ENCODE results near the gene ASTN1. TPM values are rescaled to one million over a fixed set of nuclear protein-coding genes. Genes with fewer than 3 reads are reported as not detected.

The ASTN1 gene
- total RNA-seq, 1 experiment from 2014 or later = 0.05 TPM

DNA sequence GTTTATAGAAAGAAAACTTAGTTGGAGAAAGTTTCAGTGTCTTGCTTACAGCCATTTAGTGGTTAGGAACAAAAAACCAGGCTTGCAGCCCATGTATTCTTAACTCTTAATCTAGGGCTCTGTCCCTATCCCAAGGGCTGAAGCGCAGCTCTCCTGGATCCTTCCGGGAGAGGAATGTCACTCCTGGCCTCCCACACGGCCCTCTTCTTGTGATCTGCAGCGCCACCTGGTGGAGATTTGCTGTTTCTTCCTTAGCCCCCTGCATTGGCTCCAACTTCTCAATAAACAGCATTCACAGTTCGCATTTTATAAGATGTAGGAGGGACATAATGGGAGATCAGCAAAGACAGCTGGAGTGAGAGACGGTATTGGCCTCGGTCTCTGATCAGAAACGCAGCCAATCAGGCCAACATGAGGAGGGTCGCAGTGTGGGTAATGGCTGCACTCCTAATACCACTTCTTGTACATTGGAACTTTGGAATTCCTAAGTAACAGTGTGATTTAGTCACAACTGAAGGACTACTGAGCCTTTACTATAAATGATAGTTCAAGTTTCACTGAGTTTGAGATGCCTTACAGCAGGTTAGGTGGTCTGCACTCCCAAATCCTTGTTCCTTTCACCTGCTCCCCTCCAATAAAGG is 283.4 kb downstream of the ASTN1 start:
- in situ Hi-C loops (cut with HindIII; ENCODE audit: low pct_unique_long_range_greater_than_20kb, low sequenced_read_pairs) = no loop called here
- H3K4me3 ChIP-seq (ENCODE audit: low read depth in 2 of 2, low read length in 2 of 2) = no peak overlapping the region

DNA sequence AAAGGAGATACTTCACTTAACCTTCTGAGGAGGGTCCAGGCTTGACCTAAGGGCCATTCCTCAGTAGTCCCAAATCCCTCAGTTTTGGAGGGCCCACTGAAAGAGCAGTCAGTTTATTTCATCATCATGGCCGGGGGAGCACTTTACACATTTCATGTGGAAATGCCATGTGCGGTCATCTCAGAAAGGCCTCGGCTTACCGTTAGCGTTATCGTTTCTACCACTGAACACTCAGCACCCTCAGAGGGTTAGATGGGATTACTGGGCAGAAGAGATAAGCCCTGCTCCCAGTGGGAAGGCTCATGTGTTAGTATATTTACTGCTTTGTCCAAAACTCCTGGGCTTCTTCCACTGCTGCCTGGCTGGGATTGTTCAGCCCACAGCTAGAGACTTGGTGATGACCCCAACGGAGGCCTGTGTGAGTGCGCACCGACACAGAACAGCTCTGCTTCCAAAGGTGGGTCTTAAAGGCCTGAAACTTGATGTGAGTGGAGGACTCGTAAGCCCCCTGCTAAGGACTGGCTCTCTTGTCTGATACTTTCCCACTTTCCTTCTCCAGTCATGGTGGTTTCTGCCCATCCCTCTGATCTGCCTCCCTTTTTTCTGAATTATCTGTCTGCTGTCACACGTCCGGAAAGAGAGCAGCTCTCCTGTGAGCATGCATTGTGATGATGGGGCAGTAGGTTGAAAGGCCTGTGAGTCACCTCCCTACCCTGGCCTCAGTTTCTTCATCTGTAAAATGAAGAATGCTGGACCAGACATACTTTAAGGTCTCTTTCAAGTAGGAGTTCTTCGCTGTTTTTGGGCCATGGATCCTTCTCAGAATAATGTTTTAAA is 284.5 kb downstream of the ASTN1 start:
- H3K27ac ChIP-seq (ENCODE audit: low read length) = no peak overlapping the region
- in situ Hi-C loops (cut with HindIII; ENCODE audit: low pct_unique_long_range_greater_than_20kb, low sequenced_read_pairs) = no loop called here
- TF ChIP-seq, protein P1, sequence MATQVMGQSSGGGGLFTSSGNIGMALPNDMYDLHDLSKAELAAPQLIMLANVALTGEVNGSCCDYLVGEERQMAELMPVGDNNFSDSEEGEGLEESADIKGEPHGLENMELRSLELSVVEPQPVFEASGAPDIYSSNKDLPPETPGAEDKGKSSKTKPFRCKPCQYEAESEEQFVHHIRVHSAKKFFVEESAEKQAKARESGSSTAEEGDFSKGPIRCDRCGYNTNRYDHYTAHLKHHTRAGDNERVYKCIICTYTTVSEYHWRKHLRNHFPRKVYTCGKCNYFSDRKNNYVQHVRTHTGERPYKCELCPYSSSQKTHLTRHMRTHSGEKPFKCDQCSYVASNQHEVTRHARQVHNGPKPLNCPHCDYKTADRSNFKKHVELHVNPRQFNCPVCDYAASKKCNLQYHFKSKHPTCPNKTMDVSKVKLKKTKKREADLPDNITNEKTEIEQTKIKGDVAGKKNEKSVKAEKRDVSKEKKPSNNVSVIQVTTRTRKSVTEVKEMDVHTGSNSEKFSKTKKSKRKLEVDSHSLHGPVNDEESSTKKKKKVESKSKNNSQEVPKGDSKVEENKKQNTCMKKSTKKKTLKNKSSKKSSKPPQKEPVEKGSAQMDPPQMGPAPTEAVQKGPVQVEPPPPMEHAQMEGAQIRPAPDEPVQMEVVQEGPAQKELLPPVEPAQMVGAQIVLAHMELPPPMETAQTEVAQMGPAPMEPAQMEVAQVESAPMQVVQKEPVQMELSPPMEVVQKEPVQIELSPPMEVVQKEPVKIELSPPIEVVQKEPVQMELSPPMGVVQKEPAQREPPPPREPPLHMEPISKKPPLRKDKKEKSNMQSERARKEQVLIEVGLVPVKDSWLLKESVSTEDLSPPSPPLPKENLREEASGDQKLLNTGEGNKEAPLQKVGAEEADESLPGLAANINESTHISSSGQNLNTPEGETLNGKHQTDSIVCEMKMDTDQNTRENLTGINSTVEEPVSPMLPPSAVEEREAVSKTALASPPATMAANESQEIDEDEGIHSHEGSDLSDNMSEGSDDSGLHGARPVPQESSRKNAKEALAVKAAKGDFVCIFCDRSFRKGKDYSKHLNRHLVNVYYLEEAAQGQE (IDR thresholded peaks at IDR 0.05; ENCODE audit: insufficient read depth in 1 of 2, low read depth in 2 of 2, low read length in 1 of 2) = no peak
- TF ChIP-seq TCF7L2 (IDR thresholded peaks at IDR 0.05; ENCODE audit: low read depth, low read length) (no peak), SIN3A (IDR thresholded peaks at IDR 0.05; ENCODE audit: borderline replicate concordance, insufficient read depth, low read depth, low read length) (no peak), POLR2AphosphoS5 (IDR thresholded peaks at IDR 0.05; ENCODE audit: low read depth, low read length) (no peak)
- TF ChIP-seq, protein P2, sequence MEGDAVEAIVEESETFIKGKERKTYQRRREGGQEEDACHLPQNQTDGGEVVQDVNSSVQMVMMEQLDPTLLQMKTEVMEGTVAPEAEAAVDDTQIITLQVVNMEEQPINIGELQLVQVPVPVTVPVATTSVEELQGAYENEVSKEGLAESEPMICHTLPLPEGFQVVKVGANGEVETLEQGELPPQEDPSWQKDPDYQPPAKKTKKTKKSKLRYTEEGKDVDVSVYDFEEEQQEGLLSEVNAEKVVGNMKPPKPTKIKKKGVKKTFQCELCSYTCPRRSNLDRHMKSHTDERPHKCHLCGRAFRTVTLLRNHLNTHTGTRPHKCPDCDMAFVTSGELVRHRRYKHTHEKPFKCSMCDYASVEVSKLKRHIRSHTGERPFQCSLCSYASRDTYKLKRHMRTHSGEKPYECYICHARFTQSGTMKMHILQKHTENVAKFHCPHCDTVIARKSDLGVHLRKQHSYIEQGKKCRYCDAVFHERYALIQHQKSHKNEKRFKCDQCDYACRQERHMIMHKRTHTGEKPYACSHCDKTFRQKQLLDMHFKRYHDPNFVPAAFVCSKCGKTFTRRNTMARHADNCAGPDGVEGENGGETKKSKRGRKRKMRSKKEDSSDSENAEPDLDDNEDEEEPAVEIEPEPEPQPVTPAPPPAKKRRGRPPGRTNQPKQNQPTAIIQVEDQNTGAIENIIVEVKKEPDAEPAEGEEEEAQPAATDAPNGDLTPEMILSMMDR (IDR thresholded peaks at IDR 0.05) = no peak

More for the DNA sequence above, 283.4 kb downstream of the ASTN1 start:
- intact Hi-C loops (cut with micrococcal nuclease; ENCODE audit: unreplicated experiment) = loop anchor here (1.0 to 2.0 kb wide), 2 partner anchors 322 to 506 kb away; no protein-coding TSS in a partner anchor
- H3K27me3 ChIP-seq (ENCODE audit: control insufficient read depth, insufficient read depth, low read length) = peaks cover 2% of the 10 kb centered on the region; the same call in 1 of the 2 replicates
- H3K9me3 ChIP-seq (ENCODE audit: control insufficient read depth, insufficient read depth, low read depth, low read length) = no peaks in the 10 kb centered on the region
- H3K4me1 ChIP-seq (ENCODE audit: control insufficient read depth, insufficient read depth, low read length) = no peaks in the 10 kb centered on the region
- no peak for TF ChIP-seq SIN3A (IDR thresholded peaks at IDR 0.05; ENCODE audit: borderline replicate concordance, insufficient read depth, low read depth, low read length)
- TF ChIP-seq TCF7L2 (IDR thresholded peaks at IDR 0.05; ENCODE audit: low read depth, low read length) = peak; percentile 66
- TF ChIP-seq, protein P2 (IDR thresholded peaks at IDR 0.05) = peak; percentile 84
- H3K36me3 ChIP-seq (ENCODE audit: control insufficient read depth, insufficient read depth, low read length) = no peaks in the 10 kb centered on the region
- POLR2A ChIA-PET = no interaction called here
- H3K27ac ChIP-seq (ENCODE audit: low read length) = no peak overlapping the region
- ATAC-seq (peak; percentile 96), DNase-seq (ENCODE audit: low read depth, low spot score) (peak; percentile 43)
- CTCF ChIA-PET = no interaction called here
- BruUV-seq (replicated peaks) = no TSS peak

More for the DNA sequence above, 284.5 kb downstream of the ASTN1 start:
- no peak for ATAC-seq
- DNase-seq (ENCODE audit: low read depth, low spot score) = no peak
- ChIA-PET CTCF (no interaction called here), POLR2A (no interaction called here)
- Histone ChIP-seq H3K27me3 (ENCODE audit: control insufficient read depth, insufficient read depth, low read length) (peaks cover 2% of the 10 kb centered on the region; the same call in 1 of the 2 replicates), H3K9me3 (ENCODE audit: control insufficient read depth, insufficient read depth, low read depth, low read length) (no peaks in the 10 kb centered on the region), H3K36me3 (ENCODE audit: control insufficient read depth, insufficient read depth, low read length) (no peaks in the 10 kb centered on the region), H3K4me3 (ENCODE audit: low read depth in 2 of 2, low read length in 2 of 2) (no peak overlapping the region), H3K4me1 (ENCODE audit: control insufficient read depth, insufficient read depth, low read length) (no peaks in the 10 kb centered on the region)
- intact Hi-C loops (cut with micrococcal nuclease; ENCODE audit: unreplicated experiment) = loop anchor here (2.0 kb wide), 1 partner anchor 505 kb away; no protein-coding TSS in a partner anchor
- no TSS peak for BruUV-seq (replicated peaks)

Measured in Panc1 (cell line).